GM06990 (cell line): ENCODE measurements around the gene NECTIN4.

Experiments used
- DNase-seq: peaks from one replicate; pipeline ENCODE4 v3.0.0-alpha.2; 2011; ENCODE audit not compliant: insufficient read length; ENCODE audit errors: extremely low read depth
- H3K27me3 ChIP-seq: replicated peaks from 2 replicates; pipeline ENCODE4 v1.6.0; 2011; ENCODE audit warnings: low read length; ENCODE audit not compliant: control insufficient read depth, insufficient read depth
- H3K36me3 ChIP-seq: 2 replicates; pipeline ENCODE4 v1.5.1; 2011; ENCODE audit warnings: low read length; ENCODE audit not compliant: control insufficient read depth, insufficient read depth
- H3K4me3 ChIP-seq: replicated peaks from 2 replicates; pipeline ENCODE4 v1.5.1; 2011; ENCODE audit warnings: low read depth, mild to moderate bottlenecking, control low read depth, low read length
- CTCF ChIP-seq: IDR thresholded peaks from 2 replicates; pipeline ENCODE4 v1.5.1; 2011; ENCODE audit warnings: low read length, control low read depth, mild to moderate bottlenecking, inconsistent platforms; ENCODE audit not compliant: insufficient read depth, poor library complexity, severe bottlenecking

NECTIN4 gene

GRCh38 chr1:161054805-161055204, 34.6 kb downstream of the NECTIN4 start:
- H3K27me3 ChIP-seq: no peaks in the 10 kb centered on the region
- DNase-seq: no peak
- TF ChIP-seq CTCF: no peak
- peaks cover 48% of the 10 kb centered on the region for H3K36me3 ChIP-seq
- no peak overlapping the region for H3K4me3 ChIP-seq

- Histone ChIP-seq H3K4me3 (no peak overlapping the region), H3K36me3 (peaks cover 51% of the 10 kb centered on the region), H3K27me3 (no peaks in the 10 kb centered on the region)
- TF ChIP-seq CTCF: no peak
- no peak for DNase-seq
These were observed 35.1 kb downstream of the NECTIN4 start for GRCh38 chr1:161054232-161054631.

DNA sequence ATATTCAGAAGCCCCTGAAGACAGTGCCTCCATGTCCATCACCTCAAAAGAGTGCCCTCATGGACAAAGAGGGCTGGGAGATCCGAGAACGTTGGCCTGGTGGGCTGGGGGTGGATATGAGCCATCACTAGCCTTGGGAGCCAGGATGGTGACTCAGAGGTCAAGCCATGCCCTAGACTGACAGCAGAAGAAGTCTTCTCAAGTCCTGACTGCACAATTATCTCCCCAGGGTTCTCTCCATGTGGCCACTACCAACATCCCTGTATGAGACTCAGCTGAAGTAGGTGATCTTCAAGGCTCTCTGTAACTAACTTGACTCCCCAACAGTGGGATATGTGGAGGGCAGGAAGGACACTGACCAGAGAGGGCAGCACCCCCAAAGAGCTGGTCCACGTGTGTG, 36.5 kb downstream of the NECTIN4 start:
- H3K36me3 ChIP-seq: peaks cover 61% of the 10 kb centered on the region
- TF ChIP-seq CTCF: no peak

GRCh38 chr1:161051219-161051618, 38.1 kb downstream of the NECTIN4 start:
- H3K27me3 ChIP-seq: no peaks in the 10 kb centered on the region
- no peak for TF ChIP-seq CTCF
- no peak for DNase-seq
- peaks cover 59% of the 10 kb centered on the region for H3K36me3 ChIP-seq
- H3K4me3 ChIP-seq: no peak overlapping the region

More for the DNA sequence above, 36.5 kb downstream of the NECTIN4 start:
- DNase-seq: no peak
- Histone ChIP-seq H3K4me3 (no peak overlapping the region), H3K27me3 (no peaks in the 10 kb centered on the region)

GRCh38 chr1:161048949-161049722, 40.2 kb downstream of the NECTIN4 start:
- peaks cover 47% of the 10 kb centered on the region for H3K36me3 ChIP-seq
- H3K4me3 ChIP-seq: no peak overlapping the region
- DNase-seq: no peak
- H3K27me3 ChIP-seq: no peaks in the 10 kb centered on the region
- TF ChIP-seq CTCF: no peak
